Colon (tissue), 2 donors: Measurements from ENCODE around the gene USP6.
"Not testable (repeated sequence)": the region's sequence is repeated elsewhere in the genome, so short reads cannot be mapped to it uniquely, and the experiment has no call there.

Source experiments
- FAIRE-seq: peaks from 2 replicates; lab custom pipeline; 2012; peaks lifted over from hg19 to GRCh38; lab: Jason Lieb, UNC
- donor health status: control.
- donor health status: control.

Gene USP6

GRCh38 chr17:5191541-5192417, 75.9 kb downstream of the USP6 start, which contains the start of gene ZNF594:
Gene ZNF594, minus strand, starts transcription at chr17:5191868. Its CDS starts 7,612 bp downstream, at chr17:5184256.
- no peak for FAIRE-seq

- no peak for FAIRE-seq
These were observed 78.5 kb downstream of the USP6 start for GRCh38 chr17:5194346-5194745.

GRCh38 chr17:5198472-5198871, 82.6 kb downstream of the USP6 start:
- FAIRE-seq, result no peak

GRCh38 chr17:5200360-5200759, 84.5 kb downstream of the USP6 start:
- FAIRE-seq, result no peak

DNA sequence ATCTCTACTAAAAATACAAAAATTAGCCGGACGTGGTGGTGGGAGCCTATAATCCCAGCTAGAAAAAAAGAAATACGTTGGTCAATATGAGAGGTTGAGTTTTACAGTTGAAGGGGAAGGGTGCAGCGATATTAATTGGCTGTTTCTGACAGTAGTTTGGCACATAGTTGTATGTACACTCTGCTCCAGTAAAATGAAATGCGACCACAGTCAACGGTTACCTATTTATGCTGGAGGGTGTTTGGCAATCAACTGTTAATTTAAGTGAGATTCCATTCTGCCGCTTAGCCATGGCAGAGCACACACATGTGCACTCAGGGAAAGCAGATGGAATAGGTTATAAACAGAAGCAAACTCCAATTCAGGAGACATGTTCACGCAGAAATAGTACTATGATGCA, 85.2 kb downstream of the USP6 start:
- FAIRE-seq, result no peak

- no peak for FAIRE-seq
These were observed 87.5 kb downstream of the USP6 start for GRCh38 chr17:5203178-5203907.

DNA sequence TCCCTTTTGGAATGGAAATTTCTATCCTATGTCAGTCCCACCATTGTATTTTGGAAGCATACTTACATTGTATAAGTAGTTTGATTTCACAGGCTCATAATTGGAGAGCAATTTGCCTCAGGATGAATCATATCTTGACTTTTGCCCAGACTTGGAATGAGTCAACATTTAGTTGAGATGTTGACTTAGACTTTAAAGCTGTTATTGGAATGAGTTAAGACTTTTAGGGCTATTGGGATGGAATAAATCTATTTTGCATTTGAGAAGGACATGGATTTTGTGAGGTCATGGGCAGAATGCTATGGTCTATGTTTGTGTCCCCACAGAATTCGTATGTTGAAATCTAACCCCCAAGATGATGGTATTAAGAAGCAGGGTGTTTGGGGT, 88.1 kb downstream of the USP6 start:
- FAIRE-seq, result no peak

- FAIRE-seq, result no peak
These were observed 93.6 kb downstream of the USP6 start for GRCh38 chr17:5209396-5209795.

- FAIRE-seq, result no peak
These were observed 94.3 kb downstream of the USP6 start for GRCh38 chr17:5210091-5210490.

DNA sequence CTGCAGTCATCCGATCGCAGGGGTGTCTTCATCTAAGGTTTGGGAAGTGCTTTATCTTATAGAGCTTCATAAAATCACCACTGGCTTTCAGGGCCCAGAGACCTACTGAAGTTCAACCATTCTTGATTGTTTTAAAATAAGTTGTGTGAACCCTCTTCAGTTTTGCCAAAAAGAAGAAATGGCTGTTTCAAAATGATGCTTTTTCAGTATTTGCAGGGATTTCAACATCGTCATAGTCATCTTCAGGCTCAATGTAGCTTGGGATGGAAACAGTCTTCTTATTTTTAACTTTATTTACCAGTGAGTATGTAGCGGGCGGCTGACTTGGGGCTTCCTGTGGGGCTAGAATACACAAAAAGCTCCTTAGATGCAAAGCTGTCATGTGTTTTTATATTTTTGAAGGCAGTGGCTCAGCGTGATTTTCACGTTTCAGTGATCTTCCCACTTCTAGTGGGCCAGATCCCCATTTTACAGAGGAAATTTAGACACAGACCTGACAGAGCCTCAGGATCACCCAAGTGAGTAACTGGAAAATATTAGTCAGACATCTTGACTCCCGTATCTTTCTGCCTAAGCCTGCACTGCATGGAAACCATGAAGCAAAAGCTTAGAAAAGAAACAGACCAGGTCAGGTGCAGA, 94.9 kb downstream of the USP6 start:
- FAIRE-seq, result no peak

- FAIRE-seq, result no peak
These were observed 95.6 kb downstream of the USP6 start for GRCh38 chr17:5211458-5211857.

DNA sequence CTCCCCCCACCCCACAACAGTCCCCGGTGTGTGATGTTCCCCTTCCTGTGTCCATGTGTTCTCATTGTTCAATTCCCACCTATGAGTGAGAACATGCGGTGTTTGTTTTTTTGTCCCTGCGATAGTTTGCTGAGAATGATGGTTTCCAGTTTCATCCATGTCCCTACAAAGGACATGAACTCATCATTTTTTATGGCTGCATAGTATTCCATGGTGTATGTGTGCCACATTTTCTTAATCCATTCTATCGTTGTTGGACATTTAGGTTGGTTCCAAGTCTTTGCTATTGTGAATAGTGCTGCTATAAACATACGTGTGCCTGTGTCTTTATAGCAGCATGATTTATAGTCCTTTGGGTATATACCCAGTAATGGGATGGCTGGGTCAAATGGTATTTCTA, 101.7 kb downstream of the USP6 start:
- FAIRE-seq, result not testable (repeated sequence)

DNA sequence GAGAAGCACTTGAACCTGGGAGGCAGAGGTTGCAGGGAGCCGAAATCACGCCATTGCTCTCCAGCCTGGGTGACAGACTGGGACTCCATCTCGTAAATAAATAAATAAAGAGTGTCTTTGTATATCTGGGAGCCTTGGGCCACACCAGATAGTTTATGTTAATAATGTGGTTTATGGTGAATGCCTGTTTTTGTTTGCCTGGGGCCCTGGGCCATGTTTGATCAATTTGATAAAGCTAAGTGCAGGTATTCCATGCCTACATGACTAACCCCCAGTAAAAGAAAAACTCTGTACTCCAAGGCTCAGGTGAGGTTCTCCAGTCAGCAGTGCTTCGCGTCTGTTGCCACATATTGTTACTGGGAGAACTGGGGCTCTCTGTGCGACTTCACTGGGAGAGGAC, 103.7 kb downstream of the USP6 start:
- no peak for FAIRE-seq

DNA sequence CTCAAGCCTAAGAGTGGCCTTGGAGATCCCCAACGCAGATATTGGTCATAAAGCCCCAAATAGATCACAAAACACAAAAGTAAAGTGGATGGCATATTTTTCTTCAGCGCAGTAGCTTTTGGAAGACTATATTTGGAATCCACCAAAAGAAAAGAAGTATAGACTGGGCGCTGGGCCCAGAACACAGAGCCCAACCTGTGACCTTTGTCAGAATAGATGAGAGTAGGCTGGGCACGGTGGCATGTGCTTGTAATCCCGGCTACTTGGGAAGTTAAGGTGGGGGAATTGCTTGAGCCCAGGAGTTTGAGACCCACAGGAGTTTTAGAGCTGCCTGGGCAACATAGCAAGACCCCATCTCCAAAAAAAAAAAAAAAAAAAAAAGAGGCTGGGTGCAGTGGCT, 104.2 kb downstream of the USP6 start:
- no peak for FAIRE-seq

DNA sequence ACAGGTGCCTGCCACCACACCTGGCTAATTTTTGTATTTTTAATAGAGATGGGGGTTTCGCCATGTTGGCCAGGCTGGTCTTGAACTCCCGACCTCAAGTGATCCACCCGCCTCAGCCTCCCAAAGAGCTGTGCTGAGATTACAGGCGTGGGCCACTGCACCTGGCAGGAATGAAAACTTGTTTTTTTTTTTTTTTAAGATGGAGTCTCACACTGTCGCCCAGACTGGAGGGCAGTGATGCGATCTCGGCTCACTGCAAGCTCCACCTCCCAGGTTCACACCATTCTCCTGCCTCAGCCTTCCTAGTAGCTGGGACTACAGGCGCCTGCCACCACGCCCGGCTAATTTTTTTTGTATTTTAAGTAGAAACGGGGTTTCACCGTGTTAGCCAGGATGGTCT, 106.1 kb downstream of the USP6 start:
- FAIRE-seq, result not testable (repeated sequence)
